ENCODE measurements around the gene LY6G6C. TPM values are rescaled to one million over a fixed set of nuclear protein-coding genes. Genes with fewer than 3 reads are reported as not detected.

LY6G6C gene
- total and polyA plus RNA-seq, 10 of the 15 experiments (the other 5 are each of a cell fraction or from before 2014, with no cell fraction given) = not detected

DNA sequence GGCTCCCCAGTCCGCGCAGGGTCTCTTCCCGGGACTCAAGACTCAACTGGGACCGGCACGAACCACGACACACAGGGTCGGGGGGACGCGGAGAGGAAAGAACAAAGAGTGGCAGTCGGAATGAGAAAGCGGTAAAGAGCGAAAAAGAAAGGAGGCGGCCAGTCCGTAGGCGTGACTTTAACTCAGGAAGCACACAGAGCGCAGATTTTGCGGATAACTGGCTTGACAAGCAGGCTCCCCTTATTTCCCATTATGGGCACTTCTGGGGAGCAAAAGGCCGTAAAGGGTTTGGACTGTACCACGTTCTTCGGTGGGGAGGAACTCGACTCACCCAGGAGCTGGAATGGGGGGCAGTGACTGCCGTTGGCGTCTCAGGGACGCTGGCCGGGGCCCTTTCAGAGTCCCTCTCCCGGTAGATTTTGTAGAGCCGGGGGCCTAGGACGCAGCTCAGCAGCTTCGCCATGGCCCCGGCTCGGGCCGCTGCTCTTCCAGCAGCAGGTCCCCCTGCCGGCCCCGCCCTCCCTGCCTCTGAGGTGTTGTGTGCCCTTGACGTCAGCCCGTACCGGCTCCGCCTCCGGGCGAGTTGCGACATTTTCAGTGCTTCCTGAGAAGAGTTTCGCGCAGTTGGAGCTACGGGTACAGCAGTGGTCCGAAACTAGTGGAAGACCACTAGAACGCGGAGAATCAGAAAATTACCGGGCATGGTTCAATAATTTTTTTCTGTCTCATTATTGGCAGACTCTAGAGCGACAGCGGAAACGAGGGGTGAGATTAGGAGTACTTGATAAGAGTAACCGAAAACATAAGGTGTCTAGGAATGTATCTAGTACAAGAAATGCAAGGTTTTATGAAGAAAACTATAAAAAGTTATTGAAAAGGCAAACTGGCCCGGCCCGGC is 18.5 kb downstream of the LY6G6C start, which contains the start of gene ABHD16A (continued):
- TF ChIP-seq, protein P1, sequence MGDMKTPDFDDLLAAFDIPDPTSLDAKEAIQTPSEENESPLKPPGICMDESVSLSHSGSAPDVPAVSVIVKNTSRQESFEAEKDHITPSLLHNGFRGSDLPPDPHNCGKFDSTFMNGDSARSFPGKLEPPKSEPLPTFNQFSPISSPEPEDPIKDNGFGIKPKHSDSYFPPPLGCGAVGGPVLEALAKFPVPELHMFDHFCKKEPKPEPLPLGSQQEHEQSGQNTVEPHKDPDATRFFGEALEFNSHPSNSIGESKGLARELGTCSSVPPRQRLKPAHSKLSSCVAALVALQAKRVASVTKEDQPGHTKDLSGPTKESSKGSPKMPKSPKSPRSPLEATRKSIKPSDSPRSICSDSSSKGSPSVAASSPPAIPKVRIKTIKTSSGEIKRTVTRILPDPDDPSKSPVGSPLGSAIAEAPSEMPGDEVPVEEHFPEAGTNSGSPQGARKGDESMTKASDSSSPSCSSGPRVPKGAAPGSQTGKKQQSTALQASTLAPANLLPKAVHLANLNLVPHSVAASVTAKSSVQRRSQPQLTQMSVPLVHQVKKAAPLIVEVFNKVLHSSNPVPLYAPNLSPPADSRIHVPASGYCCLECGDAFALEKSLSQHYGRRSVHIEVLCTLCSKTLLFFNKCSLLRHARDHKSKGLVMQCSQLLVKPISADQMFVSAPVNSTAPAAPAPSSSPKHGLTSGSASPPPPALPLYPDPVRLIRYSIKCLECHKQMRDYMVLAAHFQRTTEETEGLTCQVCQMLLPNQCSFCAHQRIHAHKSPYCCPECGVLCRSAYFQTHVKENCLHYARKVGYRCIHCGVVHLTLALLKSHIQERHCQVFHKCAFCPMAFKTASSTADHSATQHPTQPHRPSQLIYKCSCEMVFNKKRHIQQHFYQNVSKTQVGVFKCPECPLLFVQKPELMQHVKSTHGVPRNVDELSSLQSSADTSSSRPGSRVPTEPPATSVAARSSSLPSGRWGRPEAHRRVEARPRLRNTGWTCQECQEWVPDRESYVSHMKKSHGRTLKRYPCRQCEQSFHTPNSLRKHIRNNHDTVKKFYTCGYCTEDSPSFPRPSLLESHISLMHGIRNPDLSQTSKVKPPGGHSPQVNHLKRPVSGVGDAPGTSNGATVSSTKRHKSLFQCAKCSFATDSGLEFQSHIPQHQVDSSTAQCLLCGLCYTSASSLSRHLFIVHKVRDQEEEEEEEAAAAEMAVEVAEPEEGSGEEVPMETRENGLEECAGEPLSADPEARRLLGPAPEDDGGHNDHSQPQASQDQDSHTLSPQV (IDR thresholded peaks at IDR 0.05) = no peak
- TF ChIP-seq SP1 (IDR thresholded peaks at IDR 0.05; ENCODE audit: low read depth, low read length) = no peak
- TF ChIP-seq CHD2 (IDR thresholded peaks at IDR 0.05; ENCODE audit: borderline replicate concordance, low read depth, low read length) = 0 out of 2 replicates have a peak, but pooled peaks have one; percentile 48
- TF ChIP-seq NFYB (IDR thresholded peaks at IDR 0.05; ENCODE audit: insufficient read depth, low read depth, low read length) = 0 out of 2 replicates have a peak, but pooled peaks have one; percentile 8
- TF ChIP-seq POLR2AphosphoS2 (IDR thresholded peaks at IDR 0.05; ENCODE audit: low read depth, low read length) = peak; percentile 77; the same call in 1 of the 2 replicates
- 0 out of 2 replicates have a peak, but pooled peaks have one; percentile 8 for TF ChIP-seq BACH1 (IDR thresholded peaks at IDR 0.05; ENCODE audit: borderline replicate concordance)
- TF ChIP-seq NBN (IDR thresholded peaks at IDR 0.05) = peak; percentile 76
- TF ChIP-seq, protein P2, sequence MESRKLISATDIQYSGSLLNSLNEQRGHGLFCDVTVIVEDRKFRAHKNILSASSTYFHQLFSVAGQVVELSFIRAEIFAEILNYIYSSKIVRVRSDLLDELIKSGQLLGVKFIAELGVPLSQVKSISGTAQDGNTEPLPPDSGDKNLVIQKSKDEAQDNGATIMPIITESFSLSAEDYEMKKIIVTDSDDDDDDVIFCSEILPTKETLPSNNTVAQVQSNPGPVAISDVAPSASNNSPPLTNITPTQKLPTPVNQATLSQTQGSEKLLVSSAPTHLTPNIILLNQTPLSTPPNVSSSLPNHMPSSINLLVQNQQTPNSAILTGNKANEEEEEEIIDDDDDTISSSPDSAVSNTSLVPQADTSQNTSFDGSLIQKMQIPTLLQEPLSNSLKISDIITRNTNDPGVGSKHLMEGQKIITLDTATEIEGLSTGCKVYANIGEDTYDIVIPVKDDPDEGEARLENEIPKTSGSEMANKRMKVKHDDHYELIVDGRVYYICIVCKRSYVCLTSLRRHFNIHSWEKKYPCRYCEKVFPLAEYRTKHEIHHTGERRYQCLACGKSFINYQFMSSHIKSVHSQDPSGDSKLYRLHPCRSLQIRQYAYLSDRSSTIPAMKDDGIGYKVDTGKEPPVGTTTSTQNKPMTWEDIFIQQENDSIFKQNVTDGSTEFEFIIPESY (IDR thresholded peaks at IDR 0.05) = no peak
- peak; percentile 88 to 93 for TF ChIP-seq BHLHE40 (IDR thresholded peaks at IDR 0.05; ENCODE audit: borderline replicate concordance in 1 of 2, low read depth in 2 of 2, low read length in 1 of 2)
- TF ChIP-seq KAT2A (conservative IDR thresholded peaks at IDR 0.05; ENCODE audit: control insufficient read depth, low read depth, low read length) = no peak
- peak; percentile 88 for TF ChIP-seq POLR2A (IDR thresholded peaks at IDR 0.05; ENCODE audit: low read depth, low read length)
- TF ChIP-seq CEBPB (IDR thresholded peaks at IDR 0.05; ENCODE audit: borderline replicate concordance in 1 of 2, low read depth in 2 of 2, low read length in 2 of 2) = peak in 1 of 2 experiments; percentile 94; a peak in 2 of 4 replicates
- peak; percentile 100 for TF ChIP-seq MXI1 (IDR thresholded peaks at IDR 0.05; ENCODE audit: low read depth, low read length)
- TF ChIP-seq, protein P3, sequence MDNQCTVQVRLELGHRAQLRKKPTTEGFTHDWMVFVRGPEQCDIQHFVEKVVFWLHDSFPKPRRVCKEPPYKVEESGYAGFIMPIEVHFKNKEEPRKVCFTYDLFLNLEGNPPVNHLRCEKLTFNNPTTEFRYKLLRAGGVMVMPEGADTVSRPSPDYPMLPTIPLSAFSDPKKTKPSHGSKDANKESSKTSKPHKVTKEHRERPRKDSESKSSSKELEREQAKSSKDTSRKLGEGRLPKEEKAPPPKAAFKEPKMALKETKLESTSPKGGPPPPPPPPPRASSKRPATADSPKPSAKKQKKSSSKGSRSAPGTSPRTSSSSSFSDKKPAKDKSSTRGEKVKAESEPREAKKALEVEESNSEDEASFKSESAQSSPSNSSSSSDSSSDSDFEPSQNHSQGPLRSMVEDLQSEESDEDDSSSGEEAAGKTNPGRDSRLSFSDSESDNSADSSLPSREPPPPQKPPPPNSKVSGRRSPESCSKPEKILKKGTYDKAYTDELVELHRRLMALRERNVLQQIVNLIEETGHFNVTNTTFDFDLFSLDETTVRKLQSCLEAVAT (IDR thresholded peaks at IDR 0.05) = peak; percentile 96
- TF ChIP-seq, protein P4, sequence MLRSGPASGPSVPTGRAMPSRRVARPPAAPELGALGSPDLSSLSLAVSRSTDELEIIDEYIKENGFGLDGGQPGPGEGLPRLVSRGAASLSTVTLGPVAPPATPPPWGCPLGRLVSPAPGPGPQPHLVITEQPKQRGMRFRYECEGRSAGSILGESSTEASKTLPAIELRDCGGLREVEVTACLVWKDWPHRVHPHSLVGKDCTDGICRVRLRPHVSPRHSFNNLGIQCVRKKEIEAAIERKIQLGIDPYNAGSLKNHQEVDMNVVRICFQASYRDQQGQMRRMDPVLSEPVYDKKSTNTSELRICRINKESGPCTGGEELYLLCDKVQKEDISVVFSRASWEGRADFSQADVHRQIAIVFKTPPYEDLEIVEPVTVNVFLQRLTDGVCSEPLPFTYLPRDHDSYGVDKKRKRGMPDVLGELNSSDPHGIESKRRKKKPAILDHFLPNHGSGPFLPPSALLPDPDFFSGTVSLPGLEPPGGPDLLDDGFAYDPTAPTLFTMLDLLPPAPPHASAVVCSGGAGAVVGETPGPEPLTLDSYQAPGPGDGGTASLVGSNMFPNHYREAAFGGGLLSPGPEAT (IDR thresholded peaks at IDR 0.05; ENCODE audit: low read depth) = peak; percentile 78; the same call in 1 of the 2 replicates
- peak; percentile 91 for TF ChIP-seq SREBF1 (IDR thresholded peaks at IDR 0.05; ENCODE audit: low read length)
- TF ChIP-seq EED (IDR thresholded peaks at IDR 0.05; ENCODE audit: low read depth) = peak; percentile 20; the same call in 1 of the 2 replicates
- TF ChIP-seq, protein P5, sequence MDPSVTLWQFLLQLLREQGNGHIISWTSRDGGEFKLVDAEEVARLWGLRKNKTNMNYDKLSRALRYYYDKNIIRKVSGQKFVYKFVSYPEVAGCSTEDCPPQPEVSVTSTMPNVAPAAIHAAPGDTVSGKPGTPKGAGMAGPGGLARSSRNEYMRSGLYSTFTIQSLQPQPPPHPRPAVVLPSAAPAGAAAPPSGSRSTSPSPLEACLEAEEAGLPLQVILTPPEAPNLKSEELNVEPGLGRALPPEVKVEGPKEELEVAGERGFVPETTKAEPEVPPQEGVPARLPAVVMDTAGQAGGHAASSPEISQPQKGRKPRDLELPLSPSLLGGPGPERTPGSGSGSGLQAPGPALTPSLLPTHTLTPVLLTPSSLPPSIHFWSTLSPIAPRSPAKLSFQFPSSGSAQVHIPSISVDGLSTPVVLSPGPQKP (IDR thresholded peaks at IDR 0.05; ENCODE audit: low read depth, low read length) = peak; percentile 33; the same call in 1 of the 2 replicates

Data from GM12878 (cell line).